HG03103 (cell line): Measurements from ENCODE around the gene FRMD5.

Experiments used
- ATAC-seq: cut with Tn5 transposase; IDR thresholded peaks from one replicate; pipeline ENCODE4 v1.9.1; 2021; ENCODE audit warnings: low read depth; ENCODE audit not compliant: unreplicated experiment

Gene FRMD5

GRCh38 chr15:44163370-44163769, 31.7 kb downstream of the FRMD5 start:
- ATAC-seq: no peak

GRCh38 chr15:44160796-44161195, 34.3 kb downstream of the FRMD5 start:
- ATAC-seq: no peak

GRCh38 chr15:44159492-44159891, 35.6 kb downstream of the FRMD5 start:
- ATAC-seq: no peak

GRCh38 chr15:44158111-44158510, 37.0 kb downstream of the FRMD5 start:
- no peak for ATAC-seq

GRCh38 chr15:44157679-44158078, 37.4 kb downstream of the FRMD5 start:
- no peak for ATAC-seq

GRCh38 chr15:44153352-44153751, 41.7 kb downstream of the FRMD5 start:
- no peak for ATAC-seq

- ATAC-seq: no peak
Measured at GRCh38 chr15:44149224-44149623, 45.8 kb downstream of the FRMD5 start.

- no peak for ATAC-seq
Measured at GRCh38 chr15:44148580-44148979, 46.5 kb downstream of the FRMD5 start.

- ATAC-seq: no peak
Measured at GRCh38 chr15:44147636-44148035, 47.4 kb downstream of the FRMD5 start.

- ATAC-seq: no peak
Measured at GRCh38 chr15:44145495-44145894, 49.6 kb downstream of the FRMD5 start.

- no peak for ATAC-seq
Measured at GRCh38 chr15:44144992-44145391, 50.1 kb downstream of the FRMD5 start.

- ATAC-seq: no peak
Measured at GRCh38 chr15:44144184-44144583, 50.9 kb downstream of the FRMD5 start.

GRCh38 chr15:44137750-44138149, 57.3 kb downstream of the FRMD5 start:
- ATAC-seq: no peak

GRCh38 chr15:44136991-44137477, 58.0 kb downstream of the FRMD5 start:
- ATAC-seq: no peak

- no peak for ATAC-seq
Measured at GRCh38 chr15:44132057-44132456, 63.0 kb downstream of the FRMD5 start.

- ATAC-seq: no peak
Measured at GRCh38 chr15:44130778-44131177, 64.3 kb downstream of the FRMD5 start.

- ATAC-seq: no peak
Measured at GRCh38 chr15:44129911-44130310, 65.2 kb downstream of the FRMD5 start.

- no peak for ATAC-seq
Measured at GRCh38 chr15:44128443-44128842, 66.6 kb downstream of the FRMD5 start.

GRCh38 chr15:44125879-44126278, 69.2 kb downstream of the FRMD5 start:
- ATAC-seq: no peak

- no peak for ATAC-seq
Measured at GRCh38 chr15:44102675-44103254, 92.3 kb downstream of the FRMD5 start.

- ATAC-seq: no peak
Measured at GRCh38 chr15:44101944-44102343, 93.1 kb downstream of the FRMD5 start.

GRCh38 chr15:44101286-44101685, 93.8 kb downstream of the FRMD5 start:
- no peak for ATAC-seq

GRCh38 chr15:44099671-44100070, 95.4 kb downstream of the FRMD5 start:
- no peak for ATAC-seq
